Panc1 (cell line): ENCODE measurements around the gene MAEA.

ENCODE experiments used
- CTCF ChIP-seq: fragments of 450-650 bp; IDR thresholded peaks from 2 replicates; pipeline ENCODE4 v1.5.1; 2017; ENCODE audit warnings: mild to moderate bottlenecking
- POLR2AphosphoS5 ChIP-seq: IDR thresholded peaks from 2 replicates; pipeline ENCODE4 v1.6.1; 2012; ENCODE audit warnings: mild to moderate bottlenecking, low read depth, low read length, moderate library complexity
- REST ChIP-seq, 2 experiments: IDR thresholded peaks; 2 replicates each; pipeline ENCODE4 v1.6.1; 2011 to 2012; ENCODE audit warnings: low read depth in 2 of 2, control low read depth in 1 of 2, low read length in 1 of 2, mild to moderate bottlenecking in 1 of 2, moderate library complexity in 1 of 2; ENCODE audit not compliant: insufficient read depth in 1 of 2
- SIN3A ChIP-seq: IDR thresholded peaks from 2 replicates; pipeline ENCODE4 v1.6.1; 2012; ENCODE audit warnings: low read depth, mild to moderate bottlenecking, low read length, moderate library complexity, borderline replicate concordance; ENCODE audit not compliant: insufficient read depth

- TF ChIP-seq CTCF = no peak
- TF ChIP-seq POLR2AphosphoS5 = no peak
- TF ChIP-seq REST (IDR thresholded peaks at IDR 0.05; ENCODE audit: insufficient read depth in 1 of 2, low read depth in 2 of 2, low read length in 1 of 2) = no peak
- no peak for TF ChIP-seq SIN3A
These were observed 35.9 kb upstream of the MAEA start for GRCh38 chr4:1253831-1254230.
